Measurements from ENCODE around the gene EPHA6. TPM values are rescaled to one million over a fixed set of nuclear protein-coding genes. Genes with fewer than 3 reads are reported as not detected.

Gene EPHA6
- polyA plus RNA-seq, 1 donor: 1.6 TPM

GRCh38 chr3:97161169-97161568 lies 346.8 kb downstream of the EPHA6 start:
- Histone ChIP-seq H3K9me3 (ENCODE audit: control insufficient read depth, low read depth, low read length) (no peaks in the 10 kb centered on the region), H3K36me3 (ENCODE audit: control insufficient read depth, insufficient read depth, low read length) (no peaks in the 10 kb centered on the region), H3K4me1 (ENCODE audit: control insufficient read depth, insufficient read depth, low read length) (no peaks in the 10 kb centered on the region), H3K27me3 (ENCODE audit: control insufficient read depth, insufficient read depth, low read length) (no peaks in the 10 kb centered on the region), H3K27ac (ENCODE audit: low read length) (no peak overlapping the region), H3K4me3 (ENCODE audit: low read length) (no peak overlapping the region)
- DNase-seq: no peak
- WGBS (ENCODE audit: insufficient coverage, low lambda C conversion rate): no CpG with 5 or more reads among the region's 2 CpGs

- Histone ChIP-seq H3K27ac (ENCODE audit: low read length) (no peak overlapping the region), H3K9me3 (ENCODE audit: control insufficient read depth, low read depth, low read length) (peaks cover 12% of the 10 kb centered on the region), H3K4me3 (ENCODE audit: low read length) (no peak overlapping the region), H3K36me3 (ENCODE audit: control insufficient read depth, insufficient read depth, low read length) (no peaks in the 10 kb centered on the region), H3K27me3 (ENCODE audit: control insufficient read depth, insufficient read depth, low read length) (no peaks in the 10 kb centered on the region), H3K4me1 (ENCODE audit: control insufficient read depth, insufficient read depth, low read length) (no peaks in the 10 kb centered on the region)
- DNase-seq: no peak
These were observed 362.8 kb downstream of the EPHA6 start for GRCh38 chr3:97177242-97177641.

DNA sequence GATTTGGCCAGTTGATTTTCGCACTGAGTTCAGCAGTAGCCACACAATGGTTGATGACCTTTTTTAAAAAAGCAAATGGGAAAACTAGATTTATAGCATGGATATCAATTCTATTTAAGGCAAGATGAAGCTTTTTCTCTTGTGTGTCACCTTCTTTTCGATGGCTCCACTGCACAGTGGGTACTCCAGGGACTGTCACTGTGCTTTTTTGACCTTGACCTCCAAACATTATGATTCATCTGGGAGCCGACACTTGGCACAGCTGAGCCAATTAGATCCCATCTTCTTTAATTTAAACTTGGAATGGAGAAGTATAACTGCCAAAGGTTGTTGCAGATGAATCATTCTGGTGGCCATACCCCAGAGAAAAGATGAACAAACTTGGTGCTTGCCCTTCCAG lies 367.3 kb downstream of the EPHA6 start:
- H3K9me3 ChIP-seq (ENCODE audit: control insufficient read depth, low read depth, low read length): peaks cover 12% of the 10 kb centered on the region
- no peaks in the 10 kb centered on the region for H3K27me3 ChIP-seq (ENCODE audit: control insufficient read depth, insufficient read depth, low read length)
- no peaks in the 10 kb centered on the region for H3K36me3 ChIP-seq (ENCODE audit: control insufficient read depth, insufficient read depth, low read length)
- no CpG with 5 or more reads among the region's 3 CpGs for WGBS (ENCODE audit: insufficient coverage, low lambda C conversion rate)
- no peak overlapping the region for H3K27ac ChIP-seq (ENCODE audit: low read length)
- no peaks in the 10 kb centered on the region for H3K4me1 ChIP-seq (ENCODE audit: control insufficient read depth, insufficient read depth, low read length)
- no peak overlapping the region for H3K4me3 ChIP-seq (ENCODE audit: low read length)
- DNase-seq: no peak

DNA sequence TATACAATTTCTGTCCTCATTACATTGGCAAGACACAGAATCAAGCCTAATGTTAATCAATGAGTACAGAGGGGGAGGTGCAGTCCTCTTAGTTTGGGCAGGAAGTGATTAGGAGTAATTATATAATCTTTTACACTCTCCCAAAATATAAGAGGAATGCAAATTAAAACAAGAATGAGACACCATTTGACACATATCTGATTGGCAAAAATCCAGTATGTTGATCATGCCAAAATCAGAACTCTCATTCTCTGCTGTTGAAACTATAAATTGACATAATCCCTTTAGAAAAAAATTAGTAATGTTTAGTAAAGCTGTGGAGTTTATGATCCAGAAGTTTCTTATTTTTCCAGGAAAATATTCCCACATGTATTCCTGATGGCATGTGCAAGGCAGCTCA lies 373.4 kb downstream of the EPHA6 start:
- Histone ChIP-seq H3K4me3 (ENCODE audit: low read length) (no peak overlapping the region), H3K27me3 (ENCODE audit: control insufficient read depth, insufficient read depth, low read length) (no peaks in the 10 kb centered on the region), H3K36me3 (ENCODE audit: control insufficient read depth, insufficient read depth, low read length) (no peaks in the 10 kb centered on the region), H3K27ac (ENCODE audit: low read length) (no peak overlapping the region), H3K4me1 (ENCODE audit: control insufficient read depth, insufficient read depth, low read length) (no peaks in the 10 kb centered on the region), H3K9me3 (ENCODE audit: control insufficient read depth, low read depth, low read length) (no peaks in the 10 kb centered on the region)
- DNase-seq: no peak

GRCh38 chr3:97189835-97190234 lies 375.4 kb downstream of the EPHA6 start:
- H3K27me3 ChIP-seq (ENCODE audit: control insufficient read depth, insufficient read depth, low read length): no peaks in the 10 kb centered on the region
- no peaks in the 10 kb centered on the region for H3K9me3 ChIP-seq (ENCODE audit: control insufficient read depth, low read depth, low read length)
- WGBS (ENCODE audit: insufficient coverage, low lambda C conversion rate): 67% methylated on average over 1 of the region's 2 CpGs
- no peak overlapping the region for H3K4me3 ChIP-seq (ENCODE audit: low read length)
- no peak overlapping the region for H3K27ac ChIP-seq (ENCODE audit: low read length)
- H3K4me1 ChIP-seq (ENCODE audit: control insufficient read depth, insufficient read depth, low read length): no peaks in the 10 kb centered on the region
- DNase-seq: no peak
- no peaks in the 10 kb centered on the region for H3K36me3 ChIP-seq (ENCODE audit: control insufficient read depth, insufficient read depth, low read length)

DNA sequence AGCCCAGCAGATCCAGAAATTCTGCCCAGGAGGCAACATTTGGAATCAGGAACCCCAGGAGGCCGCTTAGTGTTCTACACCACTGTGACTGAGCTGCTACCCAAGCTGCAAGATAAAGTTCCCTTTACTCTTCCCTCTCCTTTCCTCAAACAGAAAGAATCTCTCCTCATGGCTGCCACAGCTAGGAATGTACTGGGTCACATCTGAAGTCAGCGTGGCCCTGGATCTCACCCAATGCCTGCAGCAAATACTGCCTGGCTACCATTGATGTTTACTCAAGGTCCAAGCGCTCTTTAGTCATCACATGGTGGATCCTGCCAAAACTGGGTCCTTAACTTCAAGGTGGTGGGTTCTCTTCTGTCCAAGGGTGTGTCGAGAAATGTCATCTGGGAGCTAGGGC lies 382.7 kb downstream of the EPHA6 start:
- DNase-seq: no peak
- no CpG with 5 or more reads among the region's 4 CpGs for WGBS (ENCODE audit: insufficient coverage, low lambda C conversion rate)
- Histone ChIP-seq H3K4me1 (ENCODE audit: control insufficient read depth, insufficient read depth, low read length) (no peaks in the 10 kb centered on the region), H3K36me3 (ENCODE audit: control insufficient read depth, insufficient read depth, low read length) (no peaks in the 10 kb centered on the region), H3K4me3 (ENCODE audit: low read length) (no peak overlapping the region), H3K9me3 (ENCODE audit: control insufficient read depth, low read depth, low read length) (no peaks in the 10 kb centered on the region), H3K27ac (ENCODE audit: low read length) (no peak overlapping the region), H3K27me3 (ENCODE audit: control insufficient read depth, insufficient read depth, low read length) (no peaks in the 10 kb centered on the region)

GRCh38 chr3:97197830-97198229 lies 383.4 kb downstream of the EPHA6 start:
- H3K4me3 ChIP-seq (ENCODE audit: low read length): no peak overlapping the region
- no peaks in the 10 kb centered on the region for H3K36me3 ChIP-seq (ENCODE audit: control insufficient read depth, insufficient read depth, low read length)
- no peaks in the 10 kb centered on the region for H3K9me3 ChIP-seq (ENCODE audit: control insufficient read depth, low read depth, low read length)
- no peak overlapping the region for H3K27ac ChIP-seq (ENCODE audit: low read length)
- no peaks in the 10 kb centered on the region for H3K4me1 ChIP-seq (ENCODE audit: control insufficient read depth, insufficient read depth, low read length)
- H3K27me3 ChIP-seq (ENCODE audit: control insufficient read depth, insufficient read depth, low read length): no peaks in the 10 kb centered on the region
- DNase-seq: no peak
- WGBS (ENCODE audit: insufficient coverage, low lambda C conversion rate): 60% methylated on average over 1 of the region's 1 CpG

DNA sequence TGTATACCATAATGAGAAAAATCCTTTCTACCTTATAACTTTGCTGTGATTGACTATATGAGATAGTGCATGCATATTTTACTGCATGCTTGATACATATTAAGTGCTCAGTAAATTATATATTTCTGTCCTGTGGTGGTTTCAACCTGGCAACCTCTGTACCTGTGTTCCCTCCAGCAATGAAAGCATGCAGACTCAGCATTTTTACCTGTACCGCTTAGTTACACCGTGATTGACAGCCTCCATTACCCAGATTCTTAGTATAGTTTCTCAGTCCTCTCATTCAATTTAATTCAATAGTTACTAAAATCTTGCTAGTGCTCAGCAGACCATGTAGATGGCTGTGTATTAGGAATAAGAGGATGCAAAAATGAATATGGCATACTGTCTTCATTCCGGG lies 386.0 kb downstream of the EPHA6 start:
- Histone ChIP-seq H3K36me3 (ENCODE audit: control insufficient read depth, insufficient read depth, low read length) (no peaks in the 10 kb centered on the region), H3K4me3 (ENCODE audit: low read length) (no peak overlapping the region), H3K27ac (ENCODE audit: low read length) (no peak overlapping the region), H3K9me3 (ENCODE audit: control insufficient read depth, low read depth, low read length) (no peaks in the 10 kb centered on the region), H3K4me1 (ENCODE audit: control insufficient read depth, insufficient read depth, low read length) (no peaks in the 10 kb centered on the region), H3K27me3 (ENCODE audit: control insufficient read depth, insufficient read depth, low read length) (no peaks in the 10 kb centered on the region)
- 100% methylated on average over 1 of the region's 3 CpGs for WGBS (ENCODE audit: insufficient coverage, low lambda C conversion rate)
- DNase-seq: no peak

DNA sequence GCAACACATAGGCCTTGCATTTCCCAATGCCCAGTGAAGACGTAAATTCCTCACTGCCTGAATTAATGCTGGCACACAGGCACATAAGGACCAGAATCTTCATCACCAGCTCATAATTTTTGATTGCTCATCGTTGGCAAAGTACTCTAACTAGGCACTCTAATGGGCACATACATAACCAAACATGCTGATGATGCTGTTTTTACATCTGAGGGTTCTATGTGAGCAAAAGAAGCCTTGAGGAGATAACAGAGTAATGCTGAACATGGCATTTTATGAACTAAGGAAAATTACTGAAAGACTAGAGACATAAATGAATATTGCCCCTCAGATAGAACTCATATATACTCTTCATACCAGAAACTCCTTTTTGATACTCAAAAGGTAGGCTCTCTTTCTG lies 387.4 kb downstream of the EPHA6 start:
- no CpG with 5 or more reads among the region's 2 CpGs for WGBS (ENCODE audit: insufficient coverage, low lambda C conversion rate)
- no peaks in the 10 kb centered on the region for H3K4me1 ChIP-seq (ENCODE audit: control insufficient read depth, insufficient read depth, low read length)
- no peak overlapping the region for H3K27ac ChIP-seq (ENCODE audit: low read length)
- no peak overlapping the region for H3K4me3 ChIP-seq (ENCODE audit: low read length)
- H3K36me3 ChIP-seq (ENCODE audit: control insufficient read depth, insufficient read depth, low read length): no peaks in the 10 kb centered on the region
- H3K9me3 ChIP-seq (ENCODE audit: control insufficient read depth, low read depth, low read length): no peaks in the 10 kb centered on the region
- H3K27me3 ChIP-seq (ENCODE audit: control insufficient read depth, insufficient read depth, low read length): no peaks in the 10 kb centered on the region
- DNase-seq: no peak

- no peaks in the 10 kb centered on the region for H3K9me3 ChIP-seq (ENCODE audit: control insufficient read depth, low read depth, low read length)
- no peak overlapping the region for H3K4me3 ChIP-seq (ENCODE audit: low read length)
- H3K27me3 ChIP-seq (ENCODE audit: control insufficient read depth, insufficient read depth, low read length): no peaks in the 10 kb centered on the region
- H3K27ac ChIP-seq (ENCODE audit: low read length): no peak overlapping the region
- no peaks in the 10 kb centered on the region for H3K36me3 ChIP-seq (ENCODE audit: control insufficient read depth, insufficient read depth, low read length)
- DNase-seq: no peak
- 50% methylated on average over 1 of the region's 1 CpG for WGBS (ENCODE audit: insufficient coverage, low lambda C conversion rate)
- H3K4me1 ChIP-seq (ENCODE audit: control insufficient read depth, insufficient read depth, low read length): no peaks in the 10 kb centered on the region
These were observed 414.6 kb downstream of the EPHA6 start for GRCh38 chr3:97228966-97229365.

DNA sequence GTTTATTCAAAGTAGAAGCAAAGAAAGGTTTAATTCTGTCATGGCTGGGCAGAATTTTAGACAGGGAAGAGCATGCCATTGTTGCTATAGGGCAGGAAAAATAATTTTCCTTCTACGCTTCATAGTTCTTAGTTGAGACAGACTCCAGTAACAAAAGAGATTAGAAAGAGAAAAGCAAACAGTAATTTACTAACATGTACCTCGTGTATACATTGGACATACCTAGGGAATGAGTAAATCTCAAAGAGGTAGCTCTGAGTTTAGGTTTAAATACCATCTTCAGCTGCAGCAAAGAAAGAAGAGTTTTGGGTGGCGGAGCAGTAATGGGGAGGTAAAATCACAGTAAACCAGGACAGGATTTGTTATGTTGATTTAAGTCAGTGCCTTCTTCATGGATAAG lies 416.1 kb downstream of the EPHA6 start:
- Histone ChIP-seq H3K36me3 (ENCODE audit: control insufficient read depth, insufficient read depth, low read length) (no peaks in the 10 kb centered on the region), H3K4me3 (ENCODE audit: low read length) (no peak overlapping the region), H3K27ac (ENCODE audit: low read length) (no peak overlapping the region), H3K27me3 (ENCODE audit: control insufficient read depth, insufficient read depth, low read length) (no peaks in the 10 kb centered on the region), H3K4me1 (ENCODE audit: control insufficient read depth, insufficient read depth, low read length) (no peaks in the 10 kb centered on the region), H3K9me3 (ENCODE audit: control insufficient read depth, low read depth, low read length) (no peaks in the 10 kb centered on the region)
- WGBS (ENCODE audit: insufficient coverage, low lambda C conversion rate): 100% methylated on average over 1 of the region's 3 CpGs
- DNase-seq: no peak
